GM12801 (cell line): ENCODE data around the gene HMX3.

Experiments
- CTCF ChIP-seq: IDR thresholded peaks from one replicate; pipeline ENCODE4 v1.5.1; 2011; ENCODE audit warnings: control low read depth; ENCODE audit not compliant: insufficient read length; ENCODE audit errors: extremely low read depth

The HMX3 gene

GRCh38 chr10:123141791-123142700, 6.3 kb downstream of the HMX3 start:
- TF ChIP-seq CTCF: no peak

GRCh38 chr10:123142701-123143161, 7.0 kb downstream of the HMX3 start:
- TF ChIP-seq CTCF: no peak

- TF ChIP-seq CTCF: no peak
These were observed 7.5 kb downstream of the HMX3 start for GRCh38 chr10:123143162-123143824.

GRCh38 chr10:123143825-123144168, 8.0 kb downstream of the HMX3 start:
- no peak for TF ChIP-seq CTCF

- TF ChIP-seq CTCF: no peak
These were observed 9.1 kb downstream of the HMX3 start for GRCh38 chr10:123144697-123145541.

- TF ChIP-seq CTCF: no peak
These were observed 9.8 kb downstream of the HMX3 start for GRCh38 chr10:123145542-123146012.
